Nephron (organoid): ENCODE measurements around the gene ARMC2.

ENCODE experiments used
- H3K27ac Mint-ChIP-seq, 3 experiments: 2 replicates each; pipeline ENCODE4 v1.8.0; 2020; ENCODE audit warnings: mixed read lengths in 3 of 3, mild to moderate bottlenecking in 2 of 3, moderate library complexity in 1 of 3
- H3K27me3 Mint-ChIP-seq: 2 replicates; pipeline ENCODE4 v1.8.0; 2021; ENCODE audit warnings: low read depth, mild to moderate bottlenecking, moderate library complexity, mixed read lengths
- H3K36me3 Mint-ChIP-seq: 2 replicates; pipeline ENCODE4 v1.8.0; 2020; ENCODE audit warnings: low read depth, mixed read lengths
- H3K4me1 Mint-ChIP-seq: 2 replicates; pipeline ENCODE4 v1.8.0; 2020; ENCODE audit warnings: mixed read lengths
- H3K4me3 Mint-ChIP-seq, 3 experiments: 2 replicates each; pipeline ENCODE4 v1.8.0; 2020; ENCODE audit warnings: mild to moderate bottlenecking in 3 of 3, mixed read lengths in 3 of 3, moderate library complexity in 2 of 3
- H3K9me3 Mint-ChIP-seq: 2 replicates; pipeline ENCODE4 v1.8.0; 2020; ENCODE audit warnings: mixed read lengths
- TF ChIP-seq, protein P1 (sequence below), 3 experiments: fragments of 200-600 bp; sonication (generic); IDR thresholded peaks; one replicate each; pipeline ENCODE4 v1.5.0; 2021; ENCODE audit warnings: antibody characterized with exemption in 3 of 3; ENCODE audit not compliant: unreplicated experiment in 3 of 3

ARMC2 gene

DNA sequence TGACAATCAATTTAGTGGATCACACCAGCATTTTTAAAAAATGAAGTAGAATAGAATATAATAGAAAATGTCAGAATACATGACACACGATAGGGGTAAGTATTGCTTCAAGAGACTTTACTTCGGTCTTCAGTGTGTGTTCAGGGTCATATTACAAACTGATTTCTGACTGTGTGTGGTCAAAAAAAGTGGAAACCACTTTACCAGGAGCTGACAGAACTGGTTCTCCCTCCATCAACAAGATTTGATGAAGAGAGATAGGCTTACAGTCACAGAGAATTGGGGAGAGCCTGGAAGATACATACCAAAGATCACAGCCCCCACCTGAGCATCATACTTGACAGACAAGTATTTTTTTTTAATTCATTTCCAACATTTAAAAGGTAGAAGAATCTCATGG is 21.7 kb downstream of the ARMC2 start:
- no peaks in the 10 kb centered on the region for H3K27me3 Mint-ChIP-seq
- H3K9me3 Mint-ChIP-seq, result no peaks in the 10 kb centered on the region
- no peak overlapping the region for H3K4me3 Mint-ChIP-seq
- no peak overlapping the region for H3K27ac Mint-ChIP-seq
- peaks cover 25% of the 10 kb centered on the region for H3K36me3 Mint-ChIP-seq
- peaks cover 5% of the 10 kb centered on the region for H3K4me1 Mint-ChIP-seq
- TF ChIP-seq, protein P1, sequence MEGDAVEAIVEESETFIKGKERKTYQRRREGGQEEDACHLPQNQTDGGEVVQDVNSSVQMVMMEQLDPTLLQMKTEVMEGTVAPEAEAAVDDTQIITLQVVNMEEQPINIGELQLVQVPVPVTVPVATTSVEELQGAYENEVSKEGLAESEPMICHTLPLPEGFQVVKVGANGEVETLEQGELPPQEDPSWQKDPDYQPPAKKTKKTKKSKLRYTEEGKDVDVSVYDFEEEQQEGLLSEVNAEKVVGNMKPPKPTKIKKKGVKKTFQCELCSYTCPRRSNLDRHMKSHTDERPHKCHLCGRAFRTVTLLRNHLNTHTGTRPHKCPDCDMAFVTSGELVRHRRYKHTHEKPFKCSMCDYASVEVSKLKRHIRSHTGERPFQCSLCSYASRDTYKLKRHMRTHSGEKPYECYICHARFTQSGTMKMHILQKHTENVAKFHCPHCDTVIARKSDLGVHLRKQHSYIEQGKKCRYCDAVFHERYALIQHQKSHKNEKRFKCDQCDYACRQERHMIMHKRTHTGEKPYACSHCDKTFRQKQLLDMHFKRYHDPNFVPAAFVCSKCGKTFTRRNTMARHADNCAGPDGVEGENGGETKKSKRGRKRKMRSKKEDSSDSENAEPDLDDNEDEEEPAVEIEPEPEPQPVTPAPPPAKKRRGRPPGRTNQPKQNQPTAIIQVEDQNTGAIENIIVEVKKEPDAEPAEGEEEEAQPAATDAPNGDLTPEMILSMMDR (IDR thresholded peaks at IDR 0.05; ENCODE audit: unreplicated experiment in 3 of 3), result no peak

DNA sequence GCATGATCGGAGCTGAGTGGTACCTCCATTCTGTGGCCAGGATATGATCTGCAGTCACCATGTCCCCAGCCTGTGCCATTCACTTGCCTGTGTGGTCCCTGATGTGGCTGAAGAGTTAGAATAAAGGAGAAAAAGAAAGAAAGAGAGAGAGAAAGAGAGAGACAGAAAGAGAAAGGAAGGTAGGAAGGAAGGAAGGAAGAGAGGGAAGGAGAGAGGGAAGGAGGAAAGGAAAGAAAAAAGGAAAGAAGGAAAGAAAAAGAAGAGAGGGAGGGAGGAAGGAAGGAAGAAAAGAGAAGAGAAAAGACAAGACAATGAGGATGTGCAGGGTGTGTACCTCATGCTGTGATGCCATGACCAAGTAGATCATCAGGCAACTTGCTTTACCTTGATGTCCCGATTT is 22.1 kb downstream of the ARMC2 start:
- TF ChIP-seq, protein P1 (IDR thresholded peaks at IDR 0.05; ENCODE audit: unreplicated experiment in 3 of 3), result no peak
- no peak overlapping the region for H3K27ac Mint-ChIP-seq
- peaks cover 5% of the 10 kb centered on the region for H3K4me1 Mint-ChIP-seq

GRCh38 chr6:108872141-108872557 is 23.9 kb downstream of the ARMC2 start:
- Mint-ChIP-seq H3K27me3 (no peaks in the 10 kb centered on the region), H3K4me1 (peaks cover 5% of the 10 kb centered on the region), H3K9me3 (no peaks in the 10 kb centered on the region), H3K36me3 (peaks cover 23% of the 10 kb centered on the region), H3K4me3 (no peak overlapping the region), H3K27ac (no peak overlapping the region)
- TF ChIP-seq, protein P1 (IDR thresholded peaks at IDR 0.05; ENCODE audit: unreplicated experiment in 3 of 3), result no peak

More for the DNA sequence above, 22.1 kb downstream of the ARMC2 start:
- H3K36me3 Mint-ChIP-seq, result peaks cover 25% of the 10 kb centered on the region
- no peaks in the 10 kb centered on the region for H3K9me3 Mint-ChIP-seq
- H3K27me3 Mint-ChIP-seq, result no peaks in the 10 kb centered on the region
- no peak overlapping the region for H3K4me3 Mint-ChIP-seq

- Mint-ChIP-seq H3K4me3 (no peak overlapping the region), H3K9me3 (no peaks in the 10 kb centered on the region), H3K27me3 (no peaks in the 10 kb centered on the region), H3K36me3 (peaks cover 26% of the 10 kb centered on the region), H3K4me1 (peaks cover 5% of the 10 kb centered on the region), H3K27ac (no peak overlapping the region)
- TF ChIP-seq, protein P1 (IDR thresholded peaks at IDR 0.05; ENCODE audit: unreplicated experiment in 3 of 3), result no peak
Observed at GRCh38 chr6:108872575-108872974, 24.4 kb downstream of the ARMC2 start.

DNA sequence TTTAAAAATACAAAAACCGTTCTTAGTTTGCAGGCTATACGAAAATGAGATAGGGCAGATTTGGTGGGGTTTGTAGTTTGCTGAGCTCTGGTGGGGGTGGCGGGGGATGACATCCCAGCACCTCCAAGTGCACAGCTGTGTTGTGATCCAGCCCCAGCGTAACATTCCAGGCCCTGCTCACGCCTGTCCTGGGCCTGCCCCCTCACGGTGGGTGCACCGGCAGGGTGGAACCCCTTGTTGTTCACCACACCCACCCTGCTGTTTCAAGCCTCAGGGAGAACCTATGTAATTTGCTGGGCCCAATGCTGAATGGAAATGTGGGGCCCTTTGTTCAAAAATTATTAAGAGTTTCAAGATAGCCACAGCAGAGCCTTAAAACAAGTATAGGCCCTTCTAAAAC is 25.0 kb downstream of the ARMC2 start:
- Mint-ChIP-seq H3K9me3 (no peaks in the 10 kb centered on the region), H3K36me3 (peaks cover 33% of the 10 kb centered on the region), H3K27me3 (no peaks in the 10 kb centered on the region), H3K4me3 (no peak overlapping the region), H3K27ac (no peak overlapping the region), H3K4me1 (peaks cover 5% of the 10 kb centered on the region)
- TF ChIP-seq, protein P1 (IDR thresholded peaks at IDR 0.05; ENCODE audit: unreplicated experiment in 3 of 3), result no peak

DNA sequence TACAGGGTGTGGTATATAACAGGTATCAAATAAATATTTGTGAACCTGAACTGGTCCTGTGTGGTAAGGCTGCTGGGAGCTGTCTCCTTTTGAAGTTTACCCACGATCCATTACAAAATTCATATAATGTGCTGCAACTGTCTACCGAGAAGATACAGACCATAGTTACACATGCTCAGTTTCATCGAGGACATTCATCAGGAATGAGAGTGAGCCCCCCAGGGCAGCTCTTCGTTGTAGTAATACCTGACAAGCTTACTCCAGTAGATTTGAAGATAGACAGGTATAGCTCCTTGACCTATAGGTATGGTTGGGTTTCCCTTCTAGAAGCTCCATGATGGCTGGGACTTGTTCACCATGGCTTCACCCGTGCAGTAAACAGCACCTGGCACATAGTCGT is 25.7 kb downstream of the ARMC2 start:
- H3K27ac Mint-ChIP-seq, result no peak overlapping the region
- no peaks in the 10 kb centered on the region for H3K27me3 Mint-ChIP-seq
- H3K4me3 Mint-ChIP-seq, result no peak overlapping the region
- TF ChIP-seq, protein P1 (IDR thresholded peaks at IDR 0.05; ENCODE audit: unreplicated experiment in 3 of 3), result no peak
- H3K36me3 Mint-ChIP-seq, result peaks cover 34% of the 10 kb centered on the region
- H3K4me1 Mint-ChIP-seq, result peaks cover 5% of the 10 kb centered on the region
- no peaks in the 10 kb centered on the region for H3K9me3 Mint-ChIP-seq
